K562 (cell line): ENCODE measurements around the gene CSNK1G2. TPM values are rescaled to one million over a fixed set of nuclear protein-coding genes. Genes with fewer than 3 reads are reported as not detected.

Experiments used
- ARID3B ChIP-seq: fragments of 250-450 bp; sonication (Bioruptor Pico); IDR thresholded peaks from 2 replicates; pipeline ENCODE4 v1.4.0; 2020; ENCODE audit warnings: borderline replicate concordance
- BMI1 ChIP-seq: fragments of 150-350 bp; IDR thresholded peaks from 2 replicates; pipeline ENCODE4 v1.6.1; 2014; ENCODE audit warnings: low read length
- CHD2 ChIP-seq: IDR thresholded peaks from 2 replicates; pipeline ENCODE4 v1.6.1; 2011; ENCODE audit warnings: low read depth, low read length
- CXXC5 ChIP-seq: fragments of 250-450 bp; sonication (Bioruptor Pico); IDR thresholded peaks from 2 replicates; pipeline ENCODE4 v1.8.0; 2022; ENCODE audit warnings: inconsistent platforms, mild to moderate bottlenecking, moderate library complexity
- KLF1 ChIP-seq: fragments of 450-650 bp; IDR thresholded peaks from 2 replicates; pipeline ENCODE4 v1.6.1; 2016; ENCODE audit warnings: missing genetic modification characterization, missing compliant biosample characterization
- MYC ChIP-seq, 2 experiments: fragments of 250-450 bp in 1 of 2; sonication (Bioruptor Pico) in 1 of 2; IDR thresholded peaks; 2 replicates each; pipeline versions ENCODE4 v1.5.1 to v1.6.1; 2012 to 2021; ENCODE audit warnings: low read depth in 2 of 2, borderline replicate concordance in 1 of 2, improper control_type of control experiment in 1 of 2, low read length in 1 of 2, mild to moderate bottlenecking in 1 of 2, moderate library complexity in 1 of 2
- NFE2 ChIP-seq: IDR thresholded peaks from 2 replicates; pipeline ENCODE4 v1.6.1; 2014; ENCODE audit warnings: antibody characterized with exemption, low read depth
- POLR2AphosphoS5 ChIP-seq: IDR thresholded peaks from 2 replicates; pipeline ENCODE4 v1.6.1; 2011; ENCODE audit warnings: mild to moderate bottlenecking, low read depth, low read length, moderate library complexity; ENCODE audit not compliant: control insufficient read depth, insufficient read depth
- POU5F1 ChIP-seq: fragments of 150-350 bp; IDR thresholded peaks from 2 replicates; pipeline ENCODE4 v1.6.1; 2014; ENCODE audit warnings: borderline replicate concordance, low read length, low read depth, mild to moderate bottlenecking; ENCODE audit not compliant: partially characterized antibody
- RBBP5 ChIP-seq: fragments of 200-600 bp; sonication (generic); IDR thresholded peaks from 2 replicates; pipeline ENCODE4 v1.6.1; 2012; ENCODE audit warnings: borderline replicate concordance, mild to moderate bottlenecking, low read length, control low read depth, inconsistent platforms; ENCODE audit not compliant: insufficient read depth, poor library complexity, severe bottlenecking
- RBFOX2 ChIP-seq: fragments of 200-400 bp; formaldehyde crosslinking; IDR thresholded peaks from 2 replicates; pipeline ENCODE4 v1.6.1; 2017; ENCODE audit warnings: low read depth, mild to moderate bottlenecking, low read length, moderate library complexity
- SAFB ChIP-seq: fragments of 200-400 bp; formaldehyde crosslinking; IDR thresholded peaks from 2 replicates; pipeline ENCODE4 v1.6.1; 2017; ENCODE audit warnings: low read depth, low read length, borderline replicate concordance
- SIN3A ChIP-seq, 2 experiments: fragments of 150-350 bp in 1 of 2; IDR thresholded peaks; 2 replicates each; pipeline ENCODE4 v1.6.1; 2011 to 2016; ENCODE audit warnings: borderline replicate concordance in 2 of 2, low read depth in 2 of 2, low read length in 2 of 2, mild to moderate bottlenecking in 2 of 2, moderate library complexity in 2 of 2; ENCODE audit not compliant: control insufficient read depth in 1 of 2
- SREBF1 ChIP-seq: fragments of 150-350 bp; IDR thresholded peaks from 2 replicates; pipeline ENCODE4 v1.6.1; 2014; ENCODE audit warnings: antibody characterized with exemption, low read depth, low read length, borderline replicate concordance
- ZFX ChIP-seq: sonication (generic); formaldehyde crosslinking; IDR thresholded peaks from 2 replicates; pipeline ENCODE4 v1.8.0; 2022; ENCODE audit warnings: mild to moderate bottlenecking, missing genetic modification reagents, moderate library complexity
- polyA plus RNA-seq, 8 experiments: library from polyadenylated mRNA; depleted of rRNA in 4 of 8; stranded (reverse) in 5 of 8; unstranded in 3 of 8; fragments of >200 nt; fragmentation: Nextera tagmentation in 2 of 8; fragmentation: Illumina TruSeq in 1 of 8; extraction: Ambion mirVana in 2 of 8; extraction: Trizol in 1 of 8; gene quantifications; 2 replicates each; pipeline versions ENCODE4 v1.2.1 to v1.2.3, GENCODE V29; 2011 to 2014; ENCODE audit warnings: inconsistent platforms in 1 of 8, missing spikeins in 1 of 8
- total RNA-seq, 7 experiments: library from RNA; depleted of rRNA in 6 of 7; stranded (reverse); fragments of >200 nt in 6 of 7; fragmentation: Illumina TruSeq in 2 of 7; extraction: Trizol in 2 of 7; gene quantifications; 2 replicates each; pipeline versions ENCODE4 v1.2.1 to v1.2.3, GENCODE V29; 2011 to 2021; ENCODE audit warnings: low replicate concordance in 1 of 7
- TF ChIP-seq, protein P1 (sequence below), 2 experiments: fragments of 450-650 bp; formaldehyde crosslinking in 1 of 2; IDR thresholded peaks; 2 replicates each; pipeline versions ENCODE4 v1.4.0 to v1.6.1; 2014 to 2020; ENCODE audit warnings: mild to moderate bottlenecking in 2 of 2, borderline replicate concordance in 1 of 2, low read depth in 1 of 2

The CSNK1G2 gene
- total and polyA plus RNA-seq, 9 of the 15 experiments (the other 6 are each of a cell fraction or from before 2014, with no cell fraction given), result 0.48 to 119 (median 49.5) TPM

GRCh38 chr19:2014731-2015607 lies 74.0 kb downstream of the CSNK1G2 start (continued):
- TF ChIP-seq, protein P1, sequence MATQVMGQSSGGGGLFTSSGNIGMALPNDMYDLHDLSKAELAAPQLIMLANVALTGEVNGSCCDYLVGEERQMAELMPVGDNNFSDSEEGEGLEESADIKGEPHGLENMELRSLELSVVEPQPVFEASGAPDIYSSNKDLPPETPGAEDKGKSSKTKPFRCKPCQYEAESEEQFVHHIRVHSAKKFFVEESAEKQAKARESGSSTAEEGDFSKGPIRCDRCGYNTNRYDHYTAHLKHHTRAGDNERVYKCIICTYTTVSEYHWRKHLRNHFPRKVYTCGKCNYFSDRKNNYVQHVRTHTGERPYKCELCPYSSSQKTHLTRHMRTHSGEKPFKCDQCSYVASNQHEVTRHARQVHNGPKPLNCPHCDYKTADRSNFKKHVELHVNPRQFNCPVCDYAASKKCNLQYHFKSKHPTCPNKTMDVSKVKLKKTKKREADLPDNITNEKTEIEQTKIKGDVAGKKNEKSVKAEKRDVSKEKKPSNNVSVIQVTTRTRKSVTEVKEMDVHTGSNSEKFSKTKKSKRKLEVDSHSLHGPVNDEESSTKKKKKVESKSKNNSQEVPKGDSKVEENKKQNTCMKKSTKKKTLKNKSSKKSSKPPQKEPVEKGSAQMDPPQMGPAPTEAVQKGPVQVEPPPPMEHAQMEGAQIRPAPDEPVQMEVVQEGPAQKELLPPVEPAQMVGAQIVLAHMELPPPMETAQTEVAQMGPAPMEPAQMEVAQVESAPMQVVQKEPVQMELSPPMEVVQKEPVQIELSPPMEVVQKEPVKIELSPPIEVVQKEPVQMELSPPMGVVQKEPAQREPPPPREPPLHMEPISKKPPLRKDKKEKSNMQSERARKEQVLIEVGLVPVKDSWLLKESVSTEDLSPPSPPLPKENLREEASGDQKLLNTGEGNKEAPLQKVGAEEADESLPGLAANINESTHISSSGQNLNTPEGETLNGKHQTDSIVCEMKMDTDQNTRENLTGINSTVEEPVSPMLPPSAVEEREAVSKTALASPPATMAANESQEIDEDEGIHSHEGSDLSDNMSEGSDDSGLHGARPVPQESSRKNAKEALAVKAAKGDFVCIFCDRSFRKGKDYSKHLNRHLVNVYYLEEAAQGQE (IDR thresholded peaks at IDR 0.05; ENCODE audit: borderline replicate concordance), result no peak
- TF ChIP-seq, protein P1 (CRISPR knock-in tag; IDR thresholded peaks at IDR 0.05; ENCODE audit: low read depth), result no peak
- TF ChIP-seq RBFOX2 (peak; percentile 37; the same call in 1 of the 2 replicates), SAFB (no peak), CXXC5 (CRISPR knock-in tag) (peak; percentile 45), MYC (IDR thresholded peaks at IDR 0.05; ENCODE audit: low read depth, low read length) (no peak), MYC (CRISPR knock-in tag; IDR thresholded peaks at IDR 0.05; ENCODE audit: borderline replicate concordance, low read depth) (no peak), POU5F1 (no peak), SREBF1 (no peak), KLF1 (tag) (no peak), NFE2 (no peak), ZFX (peak; percentile 38; the same call in 1 of the 2 replicates), BMI1 (no peak), ARID3B (CRISPR knock-in tag) (no peak), POLR2AphosphoS5 (no peak), CHD2 (no peak), SIN3A (IDR thresholded peaks at IDR 0.05; ENCODE audit: borderline replicate concordance in 2 of 2, control insufficient read depth in 1 of 2, low read depth in 2 of 2, low read length in 2 of 2) (no peak), RBBP5 (peak; percentile 49)
